HepG2 (cell line): ENCODE results near the gene FGGY. TPM values are rescaled to one million over a fixed set of nuclear protein-coding genes. Genes with fewer than 3 reads are reported as not detected.

Experiments
- AGO1 ChIP-seq: fragments of 200-400 bp; formaldehyde crosslinking; IDR thresholded peaks from 2 replicates; pipeline ENCODE4 v1.6.1; 2017; ENCODE audit warnings: mild to moderate bottlenecking, low read depth, low read length, moderate library complexity; ENCODE audit not compliant: poor library complexity, severe bottlenecking
- GABPB1 ChIP-seq: IDR thresholded peaks from 2 replicates; pipeline ENCODE4 v1.6.1; 2016; ENCODE audit warnings: mild to moderate bottlenecking, missing genetic modification reagents, moderate library complexity, missing compliant biosample characterization
- HNF4A ChIP-seq: sonication (generic); formaldehyde crosslinking; IDR thresholded peaks from 2 replicates; pipeline ENCODE4 v1.4.0; 2020; ENCODE audit warnings: missing genetic modification reagents
- HNRNPK ChIP-seq: fragments of 200-400 bp; formaldehyde crosslinking; IDR thresholded peaks from 2 replicates; pipeline ENCODE4 v1.6.1; 2018; ENCODE audit warnings: low read length, low read depth, moderate library complexity, mild to moderate bottlenecking; ENCODE audit not compliant: poor library complexity, severe bottlenecking
- KDM1A ChIP-seq: IDR thresholded peaks from 2 replicates; pipeline ENCODE4 v1.6.1; 2016; ENCODE audit warnings: missing compliant biosample characterization
- KDM2A ChIP-seq: sonication (generic); formaldehyde crosslinking; IDR thresholded peaks from 2 replicates; pipeline ENCODE4 v1.4.0; 2020; ENCODE audit warnings: low read depth, missing genetic modification reagents, borderline replicate concordance
- NCOA2 ChIP-seq: sonication (generic); formaldehyde crosslinking; IDR thresholded peaks from 2 replicates; pipeline ENCODE4 v1.8.0; 2022; ENCODE audit warnings: inconsistent platforms
- RFX1 ChIP-seq: fragments of 450-650 bp; IDR thresholded peaks from 2 replicates; pipeline ENCODE4 v1.6.1; 2017
- RFX3 ChIP-seq: IDR thresholded peaks from 2 replicates; pipeline ENCODE4 v1.6.1; 2016; ENCODE audit warnings: missing biosample characterization, missing genetic modification reagents
- TBL1XR1 ChIP-seq: fragments of 150-350 bp; IDR thresholded peaks from 2 replicates; pipeline ENCODE4 v1.6.1; 2014; ENCODE audit warnings: borderline replicate concordance, low read length; ENCODE audit not compliant: partially characterized antibody
- ZNF446 ChIP-seq: sonication (generic); formaldehyde crosslinking; IDR thresholded peaks from 2 replicates; pipeline ENCODE4 v1.5.0; 2020; ENCODE audit warnings: mild to moderate bottlenecking, missing genetic modification reagents
- ZNF556 ChIP-seq: sonication (generic); formaldehyde crosslinking; IDR thresholded peaks from 2 replicates; pipeline ENCODE4 v1.4.0; 2020; ENCODE audit warnings: mild to moderate bottlenecking, missing genetic modification reagents, borderline replicate concordance
- polyA plus RNA-seq, 8 experiments: library from polyadenylated mRNA; depleted of rRNA in 3 of 8; stranded (reverse) in 7 of 8; unstranded in 1 of 8; fragments of >200 nt; fragmentation: Illumina TruSeq in 4 of 8; extraction: Trizol in 4 of 8; gene quantifications; 2 replicates each; pipeline versions ENCODE4 v1.2.1 to v1.2.3, GENCODE V29; 2011 to 2016; ENCODE audit warnings: low read depth in 4 of 8, missing spikeins in 1 of 8, mixed read lengths in 1 of 8; ENCODE audit not compliant: insufficient read depth in 1 of 8
- total RNA-seq, 5 experiments: library from RNA; depleted of rRNA; stranded (reverse); fragments of >200 nt; fragmentation: Illumina TruSeq; extraction: Trizol; gene quantifications; 2 replicates each; pipeline ENCODE4 v1.2.3, GENCODE V29; 2016; ENCODE audit warnings: low read depth in 1 of 5
- TF ChIP-seq, protein P1 (sequence below): sonication (generic); formaldehyde crosslinking; IDR thresholded peaks from 2 replicates; pipeline ENCODE4 v1.5.1; 2020; ENCODE audit warnings: missing genetic modification reagents, mild to moderate bottlenecking, borderline replicate concordance
- TF ChIP-seq, protein P2 (sequence below): sonication (generic); formaldehyde crosslinking; IDR thresholded peaks from 2 replicates; pipeline ENCODE4 v1.9.0; 2021; ENCODE audit warnings: missing genetic modification reagents, borderline replicate concordance
- TF ChIP-seq, protein P3 (sequence below): sonication (generic); formaldehyde crosslinking; IDR thresholded peaks from 2 replicates; pipeline ENCODE4 v1.5.0; 2020; ENCODE audit warnings: mild to moderate bottlenecking, missing genetic modification reagents
- TF ChIP-seq, protein P4 (sequence below): IDR thresholded peaks from 2 replicates; pipeline ENCODE4 v1.6.1; 2012; ENCODE audit warnings: low read depth, low read length, improper control_type of control experiment

FGGY gene
- total and polyA plus RNA-seq, 2 of the 13 experiments (the other 11 are each of a cell fraction or from before 2014, with no cell fraction given) = 15.7 to 27.5 TPM

DNA sequence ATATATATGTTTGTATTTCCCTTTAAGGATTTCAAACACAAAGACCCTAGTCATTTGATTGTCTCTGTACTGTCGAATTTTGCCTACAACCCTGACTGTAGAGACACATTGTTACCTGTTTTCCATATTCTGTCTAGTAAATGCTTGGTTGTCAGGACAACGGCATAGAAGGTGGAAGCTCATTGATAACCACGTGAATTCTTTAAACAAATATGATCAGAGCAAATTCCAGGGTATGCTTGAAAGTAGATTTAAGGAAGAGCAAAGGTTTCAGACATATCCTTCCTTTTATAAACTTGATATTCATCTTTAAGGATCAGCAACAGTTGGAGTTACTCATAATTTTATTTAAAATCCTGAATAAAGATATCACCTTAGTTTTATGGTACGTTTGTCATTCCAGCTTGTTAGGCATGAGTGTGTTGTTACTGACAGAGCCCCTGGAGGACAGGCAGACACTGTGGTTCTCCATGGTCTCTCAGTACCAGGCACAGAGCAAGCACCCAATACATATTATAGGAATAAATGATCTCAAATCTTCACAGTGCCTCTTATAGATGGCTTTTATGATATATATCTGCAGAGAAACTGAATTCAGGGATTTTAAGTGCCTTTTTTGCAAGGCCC lies 203.2 kb downstream of the FGGY start (continued):
- TF ChIP-seq TBL1XR1 = no peak
- TF ChIP-seq, protein P1, sequence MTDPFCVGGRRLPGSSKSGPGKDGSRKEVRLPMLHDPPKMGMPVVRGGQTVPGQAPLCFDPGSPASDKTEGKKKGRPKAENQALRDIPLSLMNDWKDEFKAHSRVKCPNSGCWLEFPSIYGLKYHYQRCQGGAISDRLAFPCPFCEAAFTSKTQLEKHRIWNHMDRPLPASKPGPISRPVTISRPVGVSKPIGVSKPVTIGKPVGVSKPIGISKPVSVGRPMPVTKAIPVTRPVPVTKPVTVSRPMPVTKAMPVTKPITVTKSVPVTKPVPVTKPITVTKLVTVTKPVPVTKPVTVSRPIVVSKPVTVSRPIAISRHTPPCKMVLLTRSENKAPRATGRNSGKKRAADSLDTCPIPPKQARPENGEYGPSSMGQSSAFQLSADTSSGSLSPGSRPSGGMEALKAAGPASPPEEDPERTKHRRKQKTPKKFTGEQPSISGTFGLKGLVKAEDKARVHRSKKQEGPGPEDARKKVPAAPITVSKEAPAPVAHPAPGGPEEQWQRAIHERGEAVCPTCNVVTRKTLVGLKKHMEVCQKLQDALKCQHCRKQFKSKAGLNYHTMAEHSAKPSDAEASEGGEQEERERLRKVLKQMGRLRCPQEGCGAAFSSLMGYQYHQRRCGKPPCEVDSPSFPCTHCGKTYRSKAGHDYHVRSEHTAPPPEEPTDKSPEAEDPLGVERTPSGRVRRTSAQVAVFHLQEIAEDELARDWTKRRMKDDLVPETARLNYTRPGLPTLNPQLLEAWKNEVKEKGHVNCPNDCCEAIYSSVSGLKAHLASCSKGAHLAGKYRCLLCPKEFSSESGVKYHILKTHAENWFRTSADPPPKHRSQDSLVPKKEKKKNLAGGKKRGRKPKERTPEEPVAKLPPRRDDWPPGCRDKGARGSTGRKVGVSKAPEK (CRISPR knock-in tag) = no peak
- TF ChIP-seq, protein P2, sequence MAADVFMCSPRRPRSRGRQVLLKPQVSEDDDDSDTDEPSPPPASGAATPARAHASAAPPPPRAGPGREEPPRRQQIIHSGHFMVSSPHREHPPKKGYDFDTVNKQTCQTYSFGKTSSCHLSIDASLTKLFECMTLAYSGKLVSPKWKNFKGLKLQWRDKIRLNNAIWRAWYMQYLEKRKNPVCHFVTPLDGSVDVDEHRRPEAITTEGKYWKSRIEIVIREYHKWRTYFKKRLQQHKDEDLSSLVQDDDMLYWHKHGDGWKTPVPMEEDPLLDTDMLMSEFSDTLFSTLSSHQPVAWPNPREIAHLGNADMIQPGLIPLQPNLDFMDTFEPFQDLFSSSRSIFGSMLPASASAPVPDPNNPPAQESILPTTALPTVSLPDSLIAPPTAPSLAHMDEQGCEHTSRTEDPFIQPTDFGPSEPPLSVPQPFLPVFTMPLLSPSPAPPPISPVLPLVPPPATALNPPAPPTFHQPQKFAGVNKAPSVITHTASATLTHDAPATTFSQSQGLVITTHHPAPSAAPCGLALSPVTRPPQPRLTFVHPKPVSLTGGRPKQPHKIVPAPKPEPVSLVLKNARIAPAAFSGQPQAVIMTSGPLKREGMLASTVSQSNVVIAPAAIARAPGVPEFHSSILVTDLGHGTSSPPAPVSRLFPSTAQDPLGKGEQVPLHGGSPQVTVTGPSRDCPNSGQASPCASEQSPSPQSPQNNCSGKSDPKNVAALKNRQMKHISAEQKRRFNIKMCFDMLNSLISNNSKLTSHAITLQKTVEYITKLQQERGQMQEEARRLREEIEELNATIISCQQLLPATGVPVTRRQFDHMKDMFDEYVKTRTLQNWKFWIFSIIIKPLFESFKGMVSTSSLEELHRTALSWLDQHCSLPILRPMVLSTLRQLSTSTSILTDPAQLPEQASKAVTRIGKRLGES (CRISPR knock-in tag) = no peak
- no peak for TF ChIP-seq KDM1A
- TF ChIP-seq HNRNPK = no peak
- no peak for TF ChIP-seq AGO1
- peak; percentile 79 for TF ChIP-seq RFX3 (CRISPR knock-in tag)
- TF ChIP-seq RFX1 = peak; percentile 79
- no peak for TF ChIP-seq ZNF446
- TF ChIP-seq ZNF556 (CRISPR knock-in tag) = no peak
- TF ChIP-seq NCOA2 (CRISPR knock-in tag) = 0 out of 2 replicates have a peak, but pooled peaks have one; percentile 12
- peak; percentile 47 for TF ChIP-seq HNF4A
- TF ChIP-seq KDM2A (CRISPR knock-in tag) = no peak
- TF ChIP-seq, protein P3, sequence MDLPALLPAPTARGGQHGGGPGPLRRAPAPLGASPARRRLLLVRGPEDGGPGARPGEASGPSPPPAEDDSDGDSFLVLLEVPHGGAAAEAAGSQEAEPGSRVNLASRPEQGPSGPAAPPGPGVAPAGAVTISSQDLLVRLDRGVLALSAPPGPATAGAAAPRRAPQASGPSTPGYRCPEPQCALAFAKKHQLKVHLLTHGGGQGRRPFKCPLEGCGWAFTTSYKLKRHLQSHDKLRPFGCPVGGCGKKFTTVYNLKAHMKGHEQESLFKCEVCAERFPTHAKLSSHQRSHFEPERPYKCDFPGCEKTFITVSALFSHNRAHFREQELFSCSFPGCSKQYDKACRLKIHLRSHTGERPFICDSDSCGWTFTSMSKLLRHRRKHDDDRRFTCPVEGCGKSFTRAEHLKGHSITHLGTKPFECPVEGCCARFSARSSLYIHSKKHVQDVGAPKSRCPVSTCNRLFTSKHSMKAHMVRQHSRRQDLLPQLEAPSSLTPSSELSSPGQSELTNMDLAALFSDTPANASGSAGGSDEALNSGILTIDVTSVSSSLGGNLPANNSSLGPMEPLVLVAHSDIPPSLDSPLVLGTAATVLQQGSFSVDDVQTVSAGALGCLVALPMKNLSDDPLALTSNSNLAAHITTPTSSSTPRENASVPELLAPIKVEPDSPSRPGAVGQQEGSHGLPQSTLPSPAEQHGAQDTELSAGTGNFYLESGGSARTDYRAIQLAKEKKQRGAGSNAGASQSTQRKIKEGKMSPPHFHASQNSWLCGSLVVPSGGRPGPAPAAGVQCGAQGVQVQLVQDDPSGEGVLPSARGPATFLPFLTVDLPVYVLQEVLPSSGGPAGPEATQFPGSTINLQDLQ (CRISPR knock-in tag) = no peak
- TF ChIP-seq, protein P4, sequence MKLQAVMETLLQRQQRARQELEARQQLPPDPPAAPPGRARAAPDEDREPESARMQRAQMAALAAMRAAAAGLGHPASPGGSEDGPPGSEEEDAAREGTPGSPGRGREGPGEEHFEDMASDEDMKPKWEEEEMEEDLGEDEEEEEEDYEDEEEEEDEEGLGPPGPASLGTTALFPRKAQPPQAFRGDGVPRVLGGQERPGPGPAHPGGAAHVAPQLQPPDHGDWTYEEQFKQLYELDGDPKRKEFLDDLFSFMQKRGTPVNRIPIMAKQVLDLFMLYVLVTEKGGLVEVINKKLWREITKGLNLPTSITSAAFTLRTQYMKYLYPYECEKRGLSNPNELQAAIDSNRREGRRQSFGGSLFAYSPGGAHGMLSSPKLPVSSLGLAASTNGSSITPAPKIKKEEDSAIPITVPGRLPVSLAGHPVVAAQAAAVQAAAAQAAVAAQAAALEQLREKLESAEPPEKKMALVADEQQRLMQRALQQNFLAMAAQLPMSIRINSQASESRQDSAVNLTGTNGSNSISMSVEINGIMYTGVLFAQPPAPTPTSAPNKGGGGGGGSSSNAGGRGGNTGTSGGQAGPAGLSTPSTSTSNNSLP = peak; percentile 9; the same call in 1 of the 2 replicates
- TF ChIP-seq GABPB1 (CRISPR knock-in tag) = no peak
